Transverse colon (tissue), 4 donors: Measurements from ENCODE around the gene TRPV4. TPM values are rescaled to one million over a fixed set of nuclear protein-coding genes. Genes with fewer than 3 reads are reported as not detected.
A peak's percentile ranks its signal among the peaks of the same experiment; 100 is the strongest.

Source experiments
- DNase-seq: peaks from one replicate; pipeline ENCODE4 v3.0.0-alpha.2; 2019
- H3K27ac ChIP-seq, 4 donors: fragments of 200-600 bp; sonication (generic); 2 replicates each; pipeline ENCODE4 v1.5.1; 2016 to 2018; ENCODE audit warnings: inconsistent platforms in 4 of 4
- H3K27me3 ChIP-seq: fragments of 200-600 bp; sonication (generic); 2 replicates; pipeline ENCODE4 v1.5.1; 2017; ENCODE audit warnings: inconsistent platforms
- H3K36me3 ChIP-seq, 4 donors: fragments of 200-600 bp; sonication (generic); 2 replicates each; pipeline ENCODE4 v1.5.1; 2017 to 2019; ENCODE audit warnings: inconsistent platforms in 4 of 4
- H3K4me1 ChIP-seq, 4 donors: fragments of 200-600 bp; sonication (generic); 2 replicates each; pipeline ENCODE4 v1.5.1; 2017 to 2020; ENCODE audit warnings: inconsistent platforms in 4 of 4
- H3K4me3 ChIP-seq, 4 donors: fragments of 200-600 bp; sonication (generic); 1 replicate in 1 of 4; 2 replicates in 3 of 4; pipeline versions ENCODE4 v1.5.1 to v1.6.1; 2017 to 2019; ENCODE audit warnings: inconsistent platforms in 4 of 4
- H3K9me3 ChIP-seq, 2 donors: fragments of 200-600 bp; sonication (generic); 2 replicates each; pipeline ENCODE4 v1.5.1; 2017 to 2019; ENCODE audit warnings: inconsistent platforms in 2 of 2
- EP300 ChIP-seq: sonication (generic); formaldehyde crosslinking; IDR thresholded peaks from one replicate; pipeline ENCODE4 v1.6.1; 2017; ENCODE audit warnings: antibody characterized with exemption, low read depth
- POLR2A ChIP-seq: fragments of 450-650 bp; IDR thresholded peaks from one replicate; pipeline ENCODE4 v1.6.1; 2016; ENCODE audit warnings: antibody characterized with exemption, mild to moderate bottlenecking, moderate library complexity
- POLR2AphosphoS5 ChIP-seq, 3 donors: sonication (generic); formaldehyde crosslinking; IDR thresholded peaks; one replicate each; pipeline ENCODE4 v1.6.1; 2016; ENCODE audit warnings: antibody characterized with exemption in 3 of 3
- WGBS, 2 donors: methylation state at CpG; one replicate each; pipeline ENCODE4 v1.1.5; 2018; ENCODE audit warnings: low coverage in 1 of 2; 5-methylcytosine and 5-hydroxymethylcytosine counted together
- in situ Hi-C, 4 donors: fragments of 200-750 bp; cut with MboI; loops; one replicate each; pipeline versions ENCODE4 v1.15.0 to v1.15.1; 2017; ENCODE audit warnings: low sequenced_read_pairs in 3 of 4, low pct_ligation_motif_present in 1 of 4, low pct_unique_long_range_greater_than_20kb in 1 of 4
- intact Hi-C: fragments of 100-400 bp; cut with DNase I; formaldehyde crosslinking; loops from one replicate; pipeline ENCODE4 v1.15.1; 2023; ENCODE audit warnings: low total_unique reads
- total RNA-seq, 4 donors: library from RNA; depleted of rRNA; stranded (reverse); fragments of >200 nt; gene quantifications; one replicate each; pipeline ENCODE4 v1.1.0, GENCODE V29; 2016
- TF ChIP-seq, protein P1 (sequence below), 5 experiments: fragments of 200-600 bp in 3 of 5; fragments of 450-650 bp in 2 of 5; sonication (generic) in 3 of 5; IDR thresholded peaks; 1 replicate in 2 of 5; 2 replicates in 3 of 5; pipeline ENCODE4 v1.5.1; 2016 to 2017; ENCODE audit warnings: antibody characterized with exemption in 5 of 5, inconsistent platforms in 3 of 5, mild to moderate bottlenecking in 2 of 5, moderate library complexity in 1 of 5

TRPV4 gene
- under 1 TPM in 1 of 4 donors, not detected in 3; 0.27 TPM for total RNA-seq

DNA sequence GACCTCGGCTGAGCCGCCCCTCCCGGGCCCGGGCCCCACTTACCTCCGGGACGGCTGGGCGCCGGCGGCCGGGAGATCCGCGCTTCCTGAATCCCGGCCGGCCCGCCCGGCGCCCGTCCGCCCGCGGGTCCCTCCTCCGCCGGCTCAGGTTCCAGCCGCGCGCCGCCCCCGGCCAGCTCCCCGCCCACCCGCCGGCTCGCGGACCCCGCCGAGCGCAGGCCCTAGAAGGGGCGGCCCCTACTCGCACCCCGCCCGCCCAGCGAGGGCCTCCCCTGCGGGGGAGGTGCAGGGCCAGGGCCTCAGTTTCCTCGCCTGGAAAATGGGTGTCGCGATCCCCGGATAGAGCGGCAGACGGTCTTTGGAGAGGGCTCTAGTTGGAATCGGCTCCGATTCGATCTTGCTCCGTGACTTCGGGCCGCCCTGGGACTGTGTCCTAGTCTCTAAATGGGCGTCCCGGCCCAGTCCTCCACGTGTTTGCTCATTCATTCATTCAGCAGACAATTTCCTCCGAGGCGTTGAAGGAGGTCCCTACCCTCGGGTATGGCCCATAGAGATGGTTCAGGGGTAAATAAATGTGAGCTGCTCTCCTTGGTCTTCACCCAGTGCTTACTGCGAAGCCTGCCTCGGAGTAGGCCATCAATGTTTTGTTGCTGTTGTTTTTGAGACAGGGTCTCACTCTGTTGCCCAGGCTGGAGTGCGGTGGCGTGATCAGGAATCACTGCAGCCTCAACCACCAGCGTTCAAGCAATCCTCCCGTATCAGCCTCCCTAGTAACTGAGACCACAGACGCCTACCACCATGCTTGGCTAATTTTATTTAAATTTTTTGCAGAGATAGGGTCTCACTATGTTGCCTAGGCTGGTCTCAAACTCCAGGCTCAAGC, at the start of gene TRPV4:
TSS of gene TRPV4 (minus strand) at position 92 of the 883 bp plus-strand sequence. CDS start 18,602 bp downstream, outside the sequence.
- no peaks in the 10 kb centered on the region for H3K9me3 ChIP-seq
- no peaks in the 10 kb centered on the region for H3K36me3 ChIP-seq
- intact Hi-C loops (no loop called here), in situ Hi-C loops (no loop called here)
- DNase-seq: no peak
- H3K27ac ChIP-seq: no peak within 1 kb of the TSS
- TF ChIP-seq POLR2AphosphoS5 (IDR thresholded peaks at IDR 0.05): no peak
- TF ChIP-seq EP300: no peak
- TF ChIP-seq, protein P1, sequence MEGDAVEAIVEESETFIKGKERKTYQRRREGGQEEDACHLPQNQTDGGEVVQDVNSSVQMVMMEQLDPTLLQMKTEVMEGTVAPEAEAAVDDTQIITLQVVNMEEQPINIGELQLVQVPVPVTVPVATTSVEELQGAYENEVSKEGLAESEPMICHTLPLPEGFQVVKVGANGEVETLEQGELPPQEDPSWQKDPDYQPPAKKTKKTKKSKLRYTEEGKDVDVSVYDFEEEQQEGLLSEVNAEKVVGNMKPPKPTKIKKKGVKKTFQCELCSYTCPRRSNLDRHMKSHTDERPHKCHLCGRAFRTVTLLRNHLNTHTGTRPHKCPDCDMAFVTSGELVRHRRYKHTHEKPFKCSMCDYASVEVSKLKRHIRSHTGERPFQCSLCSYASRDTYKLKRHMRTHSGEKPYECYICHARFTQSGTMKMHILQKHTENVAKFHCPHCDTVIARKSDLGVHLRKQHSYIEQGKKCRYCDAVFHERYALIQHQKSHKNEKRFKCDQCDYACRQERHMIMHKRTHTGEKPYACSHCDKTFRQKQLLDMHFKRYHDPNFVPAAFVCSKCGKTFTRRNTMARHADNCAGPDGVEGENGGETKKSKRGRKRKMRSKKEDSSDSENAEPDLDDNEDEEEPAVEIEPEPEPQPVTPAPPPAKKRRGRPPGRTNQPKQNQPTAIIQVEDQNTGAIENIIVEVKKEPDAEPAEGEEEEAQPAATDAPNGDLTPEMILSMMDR (IDR thresholded peaks at IDR 0.05): no peak
- TF ChIP-seq POLR2A: no peak
- WGBS, 2 donors: 64% methylated on average over 28 of the region's 67 CpGs; no CpG with 5 or more reads in 1 of the 2 donors
- H3K4me3 ChIP-seq: peak within 1 kb of the TSS in 3 of 4 donors; percentile 24 to 48 (median 41)
- peaks cover 0 to 7% (median 5%) of the 10 kb centered on the region in 4 donors for H3K4me1 ChIP-seq
- peaks cover 23% of the 10 kb centered on the region for H3K27me3 ChIP-seq

- intact Hi-C loops: no loop called here
- Histone ChIP-seq H3K4me3 (no peak overlapping the region), H3K27me3 (no peaks in the 10 kb centered on the region), H3K9me3 (no peaks in the 10 kb centered on the region), H3K36me3 (no peaks in the 10 kb centered on the region), H3K4me1 (peaks cover 15 to 35% (median 25%) of the 10 kb centered on the region in 4 donors), H3K27ac (no peak overlapping the region)
- in situ Hi-C loops: loop anchor here in 1 of 4 donors (10.0 kb wide), 1 partner anchor 77 kb away; no protein-coding TSS in a partner anchor
- 84 to 100% methylated on average over 1 to 2 of the region's 2 CpGs for WGBS, 2 donors
- no peak for TF ChIP-seq EP300
- no peak for TF ChIP-seq POLR2A
- DNase-seq: no peak
Observed at GRCh38 chr12:109881752-109882151, 48.6 kb upstream of the TRPV4 start.

GRCh38 chr12:109880938-109881337, 47.7 kb upstream of the TRPV4 start:
- Histone ChIP-seq H3K9me3 (no peaks in the 10 kb centered on the region), H3K36me3 (no peaks in the 10 kb centered on the region), H3K27ac (peak overlapping the region; percentile 42 to 83 (median 75)), H3K4me1 (peaks cover 19 to 43% (median 31%) of the 10 kb centered on the region in 4 donors), H3K27me3 (no peaks in the 10 kb centered on the region), H3K4me3 (peak overlapping the region; percentile 30 to 91 (median 72))
- intact Hi-C loops: loop anchor here (1.0 kb wide), 1 partner anchor 76 kb away; no protein-coding TSS in a partner anchor
- no peak for TF ChIP-seq POLR2A
- TF ChIP-seq, protein P1 (IDR thresholded peaks at IDR 0.05): peak in 1 of 5 experiments; percentile 9
- DNase-seq: no peak
- WGBS, 2 donors: 8% methylated on average over 3 to 9 of the region's 9 CpGs
- in situ Hi-C loops: loop anchor here in 1 of 4 donors (10.0 kb wide), 1 partner anchor 76 kb away; no protein-coding TSS in a partner anchor

- peak within 1 kb of the TSS; percentile 66 to 92 (median 85) for H3K4me3 ChIP-seq
- TF ChIP-seq, protein P1 (IDR thresholded peaks at IDR 0.05): peak in 3 of 5 experiments; percentile 29 to 55 (median 44)
- TF ChIP-seq POLR2A: peak; percentile 17
- TF ChIP-seq EP300: no peak
- no peak for TF ChIP-seq POLR2AphosphoS5 (IDR thresholded peaks at IDR 0.05)
- H3K36me3 ChIP-seq: no peaks in the 10 kb centered on the region
- H3K4me1 ChIP-seq: peaks cover 22 to 50% (median 35%) of the 10 kb centered on the region in 4 donors
- peak within 1 kb of the TSS; percentile 83 to 89 (median 84) for H3K27ac ChIP-seq
- intact Hi-C loops: loop anchor here (1.0 kb wide), 1 partner anchor 75 kb away; no protein-coding TSS in a partner anchor
- no peaks in the 10 kb centered on the region for H3K27me3 ChIP-seq
- in situ Hi-C loops: loop anchor here in 1 of 4 donors (10.0 kb wide), 1 partner anchor 75 kb away; no protein-coding TSS in a partner anchor
- WGBS, 2 donors: 0 to 1% methylated on average over 1 to 57 of the region's 92 CpGs
- no peaks in the 10 kb centered on the region for H3K9me3 ChIP-seq
- DNase-seq: peak; percentile 90
Observed at GRCh38 chr12:109880043-109880931, 47.1 kb upstream of the TRPV4 start, which contains the start of gene GLTP. Gene GLTP (minus strand): TSS chr12:109880541. CDS start chr12:109880374, 167 bp downstream.
